ENCODE data around the gene CIDEB. TPM values are rescaled to one million over a fixed set of nuclear protein-coding genes. Genes with fewer than 3 reads are reported as not detected.

CIDEB gene
- polyA plus RNA-seq, 3 donors, result 36.4 to 126 (median 63.8) TPM

DNA sequence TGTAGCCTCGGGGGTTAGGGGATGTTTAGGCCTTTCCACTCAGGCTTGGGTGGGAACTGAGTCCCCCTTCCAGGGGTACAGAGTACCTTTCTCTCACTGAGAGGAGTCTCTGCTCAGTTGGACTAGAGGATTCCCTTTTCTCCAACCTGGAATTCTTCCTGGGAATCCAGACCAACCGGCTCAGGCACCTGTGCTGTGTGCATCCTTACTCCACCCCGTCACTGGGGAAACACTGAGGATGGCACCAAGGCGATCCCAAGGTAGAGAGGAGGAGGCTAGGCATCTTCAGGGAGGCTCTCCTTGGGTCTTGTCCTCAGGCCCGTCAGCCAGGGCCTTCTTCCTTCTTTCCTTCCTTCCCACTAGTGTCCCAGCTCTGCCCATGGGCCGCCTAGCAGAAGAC, 43.9 kb downstream of the CIDEB start:
- H3K9me3 ChIP-seq (replicated peaks in 1 of 2; ENCODE audit: control insufficient read depth in 1 of 2, insufficient read depth in 1 of 2, low read length in 2 of 2), result no peaks in the 10 kb centered on the region
- no peak overlapping the region for H2AFZ ChIP-seq (ENCODE audit: insufficient read depth, low read depth, low read length, poor library complexity, severe bottlenecking)
- H3K27me3 Mint-ChIP-seq (ENCODE audit: low read depth in 3 of 3), result peaks cover 0 to 3% (median 2%) of the 10 kb centered on the region in 3 donors
- DNase-seq, result no peak
- H3K27ac ChIP-seq (ENCODE audit: low read depth in 1 of 2, low read length in 2 of 2), result no peak overlapping the region
- H4K20me1 ChIP-seq (ENCODE audit: insufficient read depth, low read length), result no peaks in the 10 kb centered on the region
- peak overlapping the region in 2 of 7 donors; percentile 27 to 42 for H3K27ac Mint-ChIP-seq
- peaks cover 62 to 94% of the 10 kb centered on the region in 2 donors for H3K36me3 ChIP-seq (replicated peaks in 1 of 2; ENCODE audit: control insufficient read depth in 1 of 2, insufficient read depth in 2 of 2, low read length in 2 of 2)
- no peaks in the 10 kb centered on the region for H3K79me2 ChIP-seq (ENCODE audit: insufficient read depth, low read length)
- no peak overlapping the region for H3K4me3 Mint-ChIP-seq
- peaks cover 70 to 89% of the 10 kb centered on the region in 2 donors for H3K36me3 Mint-ChIP-seq
- intact Hi-C loops (cut with micrococcal nuclease), result no loop called here
- TF ChIP-seq, protein P1, sequence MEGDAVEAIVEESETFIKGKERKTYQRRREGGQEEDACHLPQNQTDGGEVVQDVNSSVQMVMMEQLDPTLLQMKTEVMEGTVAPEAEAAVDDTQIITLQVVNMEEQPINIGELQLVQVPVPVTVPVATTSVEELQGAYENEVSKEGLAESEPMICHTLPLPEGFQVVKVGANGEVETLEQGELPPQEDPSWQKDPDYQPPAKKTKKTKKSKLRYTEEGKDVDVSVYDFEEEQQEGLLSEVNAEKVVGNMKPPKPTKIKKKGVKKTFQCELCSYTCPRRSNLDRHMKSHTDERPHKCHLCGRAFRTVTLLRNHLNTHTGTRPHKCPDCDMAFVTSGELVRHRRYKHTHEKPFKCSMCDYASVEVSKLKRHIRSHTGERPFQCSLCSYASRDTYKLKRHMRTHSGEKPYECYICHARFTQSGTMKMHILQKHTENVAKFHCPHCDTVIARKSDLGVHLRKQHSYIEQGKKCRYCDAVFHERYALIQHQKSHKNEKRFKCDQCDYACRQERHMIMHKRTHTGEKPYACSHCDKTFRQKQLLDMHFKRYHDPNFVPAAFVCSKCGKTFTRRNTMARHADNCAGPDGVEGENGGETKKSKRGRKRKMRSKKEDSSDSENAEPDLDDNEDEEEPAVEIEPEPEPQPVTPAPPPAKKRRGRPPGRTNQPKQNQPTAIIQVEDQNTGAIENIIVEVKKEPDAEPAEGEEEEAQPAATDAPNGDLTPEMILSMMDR (IDR thresholded peaks at IDR 0.05), result no peak
- H3K27me3 ChIP-seq (ENCODE audit: control insufficient read depth in 2 of 2, insufficient read depth in 2 of 2, low read length in 2 of 2), result no peaks in the 10 kb centered on the region
- no peak overlapping the region for H3K9ac ChIP-seq (ENCODE audit: insufficient read depth, low read length, poor library complexity, severe bottlenecking)
- no peak overlapping the region for H3K4me2 ChIP-seq (replicated peaks; ENCODE audit: extremely low read depth, low read length, poor library complexity, severe bottlenecking)
- H3K4me1 Mint-ChIP-seq, result peaks cover 5% of the 10 kb centered on the region
- no peaks in the 10 kb centered on the region for H3K9me3 Mint-ChIP-seq
- no peak overlapping the region for H3K4me3 ChIP-seq (replicated peaks in 1 of 3; ENCODE audit: low read depth in 2 of 3, low read length in 3 of 3)
- 100% methylated on average over 3 of the region's 6 CpGs for WGBS (ENCODE audit: insufficient coverage)
- H3K4me1 ChIP-seq (ENCODE audit: control insufficient read depth in 1 of 2, insufficient read depth in 2 of 2, low read length in 2 of 2), result no peaks in the 10 kb centered on the region

DNA sequence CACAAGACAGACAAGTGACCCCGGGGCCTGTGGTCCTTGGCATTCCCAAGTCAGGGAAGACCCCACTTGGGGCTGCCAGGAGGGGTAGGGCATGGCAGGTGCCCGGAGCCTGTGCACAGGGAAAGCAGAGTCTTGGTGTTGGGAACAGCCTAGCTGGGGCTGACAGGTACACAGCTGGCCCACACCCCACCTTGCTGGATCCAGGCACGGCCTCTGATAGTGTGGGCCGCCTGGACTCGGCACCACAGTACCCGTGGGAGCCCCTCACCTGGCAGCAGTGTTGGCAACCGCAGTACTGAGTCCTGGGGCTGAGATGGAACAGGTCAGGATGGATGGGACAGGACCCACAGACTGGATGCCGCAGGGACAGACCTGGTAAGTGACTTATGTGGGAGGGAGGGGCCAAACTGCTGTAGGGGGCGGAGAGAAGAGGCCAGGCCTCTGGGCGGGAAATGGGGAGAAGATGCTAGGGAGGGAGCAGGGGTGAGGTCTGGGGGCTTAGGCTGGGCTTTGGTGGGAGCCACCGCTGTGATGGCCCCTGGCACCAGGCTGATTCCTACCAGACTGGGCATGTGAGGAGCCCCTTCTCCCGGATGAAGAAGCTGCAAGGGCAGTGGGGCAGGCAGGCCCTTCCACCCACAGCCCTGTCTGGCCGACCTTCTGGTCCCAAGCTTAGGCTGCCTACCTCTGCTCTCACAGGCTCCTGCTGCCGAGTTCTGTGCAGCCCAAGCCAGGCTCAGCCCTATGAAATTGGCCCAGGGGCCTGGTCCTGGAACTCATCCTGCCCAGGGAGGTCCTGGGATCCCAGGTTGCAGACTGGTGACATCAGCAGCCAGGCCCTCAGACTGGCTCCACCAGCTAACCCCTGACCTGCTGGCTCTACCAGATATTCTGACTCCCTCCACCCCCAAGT, 44.7 kb downstream of the CIDEB start, which contains the start of gene TGM1:
TGM1 (minus strand) TSS at position 357 of the 913 bp plus-strand sequence. CDS start 825 bp downstream, outside the sequence.
- Mint-ChIP-seq H3K9me3 (no peaks in the 10 kb centered on the region), H3K27ac (peak within 1 kb of the TSS in 3 of 7 donors; percentile 27 to 42 (median 31)), H3K4me1 (peaks cover 5% of the 10 kb centered on the region), H3K27me3 (ENCODE audit: low read depth in 3 of 3) (peaks cover 0 to 3% (median 2%) of the 10 kb centered on the region in 3 donors), H3K4me3 (no peak within 1 kb of the TSS), H3K36me3 (peaks cover 70 to 87% of the 10 kb centered on the region in 2 donors)
- no peak within 1 kb of the TSS for H2AFZ ChIP-seq (ENCODE audit: insufficient read depth, low read depth, low read length, poor library complexity, severe bottlenecking)
- no peak within 1 kb of the TSS for H3K27ac ChIP-seq (ENCODE audit: low read depth in 1 of 2, low read length in 2 of 2)
- no peak within 1 kb of the TSS for H3K9ac ChIP-seq (ENCODE audit: insufficient read depth, low read length, poor library complexity, severe bottlenecking)
- no peak for DNase-seq
- TF ChIP-seq, protein P1 (IDR thresholded peaks at IDR 0.05), result no peak
- peaks cover 55 to 94% of the 10 kb centered on the region in 2 donors for H3K36me3 ChIP-seq (replicated peaks in 1 of 2; ENCODE audit: control insufficient read depth in 1 of 2, insufficient read depth in 2 of 2, low read length in 2 of 2)
- 97% methylated on average over 12 of the region's 14 CpGs for WGBS (ENCODE audit: insufficient coverage)
- no peaks in the 10 kb centered on the region for H3K27me3 ChIP-seq (ENCODE audit: control insufficient read depth in 2 of 2, insufficient read depth in 2 of 2, low read length in 2 of 2)
- H4K20me1 ChIP-seq (ENCODE audit: insufficient read depth, low read length), result no peaks in the 10 kb centered on the region
- no peaks in the 10 kb centered on the region for H3K4me1 ChIP-seq (ENCODE audit: control insufficient read depth in 1 of 2, insufficient read depth in 2 of 2, low read length in 2 of 2)
- H3K79me2 ChIP-seq (ENCODE audit: insufficient read depth, low read length), result no peaks in the 10 kb centered on the region
- no peak within 1 kb of the TSS for H3K4me3 ChIP-seq (replicated peaks in 1 of 3; ENCODE audit: low read depth in 2 of 3, low read length in 3 of 3)
- H3K4me2 ChIP-seq (replicated peaks; ENCODE audit: extremely low read depth, low read length, poor library complexity, severe bottlenecking), result no peak within 1 kb of the TSS
- intact Hi-C loops (cut with micrococcal nuclease), result no loop called here
- H3K9me3 ChIP-seq (replicated peaks in 1 of 2; ENCODE audit: control insufficient read depth in 1 of 2, insufficient read depth in 1 of 2, low read length in 2 of 2), result no peaks in the 10 kb centered on the region
